Tibial nerve (tissue), 4 donors: ENCODE results near the gene MEIS2. TPM values are rescaled to one million over a fixed set of nuclear protein-coding genes. Genes with fewer than 3 reads are reported as not detected.

Experiments used
- DNase-seq, 2 donors: peaks; one replicate each; pipeline ENCODE4 v3.0.0-alpha.2; 2019; ENCODE audit warnings: low spot score in 2 of 2
- H3K27ac ChIP-seq, 4 donors: fragments of 200-600 bp; sonication (generic) in 3 of 4; one replicate each; pipeline ENCODE4 v1.5.1; 2017 to 2019; ENCODE audit warnings: mild to moderate bottlenecking in 1 of 4
- H3K27me3 ChIP-seq, 2 donors: fragments of 200-600 bp; sonication (generic) in 1 of 2; one replicate each; pipeline versions ENCODE4 v1.5.1 to v1.6.0; 2017 to 2019
- H3K36me3 ChIP-seq, 3 donors: fragments of 200-600 bp; sonication (generic); one replicate each; pipeline ENCODE4 v1.5.1; 2018 to 2019
- H3K4me1 ChIP-seq, 4 donors: fragments of 200-600 bp; sonication (generic) in 3 of 4; one replicate each; pipeline ENCODE4 v1.5.1; 2017 to 2019
- H3K4me3 ChIP-seq, 4 donors: fragments of 200-600 bp; sonication (generic) in 3 of 4; one replicate each; pipeline ENCODE4 v1.5.1; 2017 to 2019; ENCODE audit warnings: mild to moderate bottlenecking in 1 of 4, moderate library complexity in 1 of 4
- H3K9me3 ChIP-seq, 4 donors: fragments of 200-600 bp; sonication (generic) in 3 of 4; one replicate each; pipeline ENCODE4 v1.5.1; 2017 to 2019
- CTCF ChIP-seq, 5 experiments: fragments of 200-600 bp in 3 of 5; fragments of 450-650 bp in 2 of 5; sonication (generic) in 3 of 5; IDR thresholded peaks; one replicate each; pipeline ENCODE4 v1.5.1; 2016 to 2019; ENCODE audit warnings: antibody characterized with exemption in 5 of 5, mild to moderate bottlenecking in 3 of 5, moderate library complexity in 2 of 5
- EP300 ChIP-seq, 2 donors: sonication (generic); formaldehyde crosslinking; IDR thresholded peaks; one replicate each; pipeline ENCODE4 v1.6.1; 2017; ENCODE audit warnings: antibody characterized with exemption in 2 of 2, mild to moderate bottlenecking in 1 of 2
- POLR2A ChIP-seq, 2 donors: fragments of 450-650 bp; IDR thresholded peaks; one replicate each; pipeline ENCODE4 v1.6.1; 2017; ENCODE audit warnings: antibody characterized with exemption in 2 of 2, mild to moderate bottlenecking in 2 of 2, moderate library complexity in 2 of 2
- WGBS, 2 donors: methylation state at CpG; one replicate each; pipeline ENCODE4 v1.1.5; 2018; 5-methylcytosine and 5-hydroxymethylcytosine counted together
- total RNA-seq, 4 donors: library from RNA; depleted of rRNA; stranded (reverse); fragments of >200 nt; gene quantifications; one replicate each; pipeline ENCODE4 v1.1.0, GENCODE V29; 2016

MEIS2 gene
- total RNA-seq, 4 donors from 2014 or later: 9.4 to 15.7 (median 14.3) TPM

- Histone ChIP-seq H3K36me3 (peaks cover 0 to 6% (median 0%) of the 10 kb centered on the region in 3 donors), H3K9me3 (no peaks in the 10 kb centered on the region), H3K27ac (no peak overlapping the region), H3K27me3 (peaks cover 0 to 13% of the 10 kb centered on the region in 2 donors), H3K4me3 (no peak overlapping the region), H3K4me1 (peaks cover 0 to 9% (median 0%) of the 10 kb centered on the region in 4 donors)
- WGBS, 2 donors: 79 to 83% methylated on average over 3 of the region's 3 CpGs
- DNase-seq: no peak
- TF ChIP-seq POLR2A (IDR thresholded peaks at IDR 0.05) (no peak), EP300 (IDR thresholded peaks at IDR 0.05) (no peak), CTCF (IDR thresholded peaks at IDR 0.05) (no peak)
Measured at GRCh38 chr15:37084602-37085001, 15.7 kb downstream of the MEIS2 start.

- Histone ChIP-seq H3K27ac (no peak overlapping the region), H3K4me3 (no peak overlapping the region), H3K36me3 (peaks cover 0 to 6% (median 0%) of the 10 kb centered on the region in 3 donors), H3K9me3 (no peaks in the 10 kb centered on the region), H3K27me3 (peaks cover 0 to 11% of the 10 kb centered on the region in 2 donors), H3K4me1 (peaks cover 0 to 9% (median 0%) of the 10 kb centered on the region in 4 donors)
- no peak for DNase-seq
- TF ChIP-seq EP300 (IDR thresholded peaks at IDR 0.05) (no peak), CTCF (IDR thresholded peaks at IDR 0.05) (no peak), POLR2A (IDR thresholded peaks at IDR 0.05) (no peak)
- WGBS, 2 donors: 79 to 83% methylated on average over 6 of the region's 6 CpGs
Measured at GRCh38 chr15:37083610-37084009, 16.7 kb downstream of the MEIS2 start.

GRCh38 chr15:37081983-37082382 lies 18.4 kb downstream of the MEIS2 start:
- peaks cover 0 to 6% (median 0%) of the 10 kb centered on the region in 3 donors for H3K36me3 ChIP-seq
- no peak for TF ChIP-seq POLR2A (IDR thresholded peaks at IDR 0.05)
- no peak for TF ChIP-seq CTCF (IDR thresholded peaks at IDR 0.05)
- TF ChIP-seq EP300 (IDR thresholded peaks at IDR 0.05): no peak
- peaks cover 0 to 9% (median 0%) of the 10 kb centered on the region in 4 donors for H3K4me1 ChIP-seq
- H3K27me3 ChIP-seq: peaks cover 0 to 6% of the 10 kb centered on the region in 2 donors
- no peak overlapping the region for H3K27ac ChIP-seq
- DNase-seq: no peak
- no peaks in the 10 kb centered on the region for H3K9me3 ChIP-seq
- no peak overlapping the region for H3K4me3 ChIP-seq
- WGBS, 2 donors: 61 to 63% methylated on average over 5 of the region's 5 CpGs

DNA sequence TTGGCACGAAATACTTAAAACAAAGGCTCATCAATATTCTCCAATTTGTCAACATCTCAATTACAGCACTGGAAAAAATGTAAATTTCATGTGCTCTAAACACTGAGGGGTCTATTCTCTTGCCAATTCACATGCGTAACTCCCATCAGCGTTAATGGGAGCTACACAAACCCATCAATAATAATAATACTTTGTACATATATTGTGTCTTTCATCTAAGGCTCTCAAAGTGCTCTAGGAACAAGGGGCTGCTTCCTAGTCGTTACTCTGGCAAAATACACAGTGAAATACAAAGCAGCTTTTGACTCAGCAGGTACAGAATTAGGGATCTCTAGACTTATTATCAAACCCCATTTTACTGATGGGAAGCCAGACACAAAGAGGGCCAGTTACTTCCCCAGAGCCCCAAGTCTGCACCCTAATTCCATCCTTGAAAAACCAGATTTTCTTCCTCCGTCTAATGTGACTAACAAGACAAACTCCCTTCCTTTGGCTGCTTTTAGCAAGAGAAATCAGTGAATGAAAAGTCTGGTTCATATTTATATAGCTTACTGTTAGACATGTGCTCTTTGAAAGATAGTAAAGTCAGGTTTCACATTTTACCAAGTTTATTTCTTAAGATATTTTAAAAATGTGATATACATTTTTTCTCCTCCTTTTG lies 20.0 kb downstream of the MEIS2 start:
- peaks cover 0 to 6% (median 0%) of the 10 kb centered on the region in 3 donors for H3K36me3 ChIP-seq
- TF ChIP-seq POLR2A (IDR thresholded peaks at IDR 0.05): no peak
- no peak for TF ChIP-seq EP300 (IDR thresholded peaks at IDR 0.05)
- TF ChIP-seq CTCF (IDR thresholded peaks at IDR 0.05): no peak
- H3K27me3 ChIP-seq: peaks cover 0 to 6% of the 10 kb centered on the region in 2 donors
- DNase-seq: no peak
- no peak overlapping the region for H3K27ac ChIP-seq
- H3K4me1 ChIP-seq: peaks cover 0 to 9% (median 0%) of the 10 kb centered on the region in 4 donors
- H3K4me3 ChIP-seq: no peak overlapping the region
- H3K9me3 ChIP-seq: no peaks in the 10 kb centered on the region
- 42 to 52% methylated on average over 5 of the region's 5 CpGs for WGBS, 2 donors

DNA sequence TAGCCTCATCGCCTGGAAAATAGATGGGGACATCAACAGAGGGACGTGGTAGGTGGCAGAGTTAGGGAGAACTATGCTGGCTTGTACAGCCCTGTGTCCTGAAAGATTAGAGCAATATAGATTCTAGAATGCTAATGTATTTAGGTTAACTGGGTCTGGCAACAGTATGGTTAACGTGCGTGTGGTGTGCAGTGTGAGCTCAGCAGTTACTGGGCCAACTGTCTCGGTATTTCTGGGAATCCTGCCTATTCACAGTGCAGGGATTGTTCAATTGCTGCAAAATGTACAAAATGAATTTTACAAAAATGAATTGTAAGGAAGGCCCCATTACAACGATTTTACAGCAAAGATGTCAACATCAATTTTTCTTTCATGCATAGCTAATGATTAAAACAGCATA lies 20.6 kb downstream of the MEIS2 start:
- Histone ChIP-seq H3K36me3 (peaks cover 0 to 6% (median 0%) of the 10 kb centered on the region in 3 donors), H3K4me1 (peaks cover 0 to 9% (median 0%) of the 10 kb centered on the region in 4 donors), H3K27me3 (peaks cover 0 to 6% of the 10 kb centered on the region in 2 donors), H3K9me3 (no peaks in the 10 kb centered on the region), H3K27ac (no peak overlapping the region), H3K4me3 (no peak overlapping the region)
- TF ChIP-seq CTCF (IDR thresholded peaks at IDR 0.05): no peak
- no peak for TF ChIP-seq POLR2A (IDR thresholded peaks at IDR 0.05)
- no peak for TF ChIP-seq EP300 (IDR thresholded peaks at IDR 0.05)
- 33 to 43% methylated on average over 6 of the region's 6 CpGs for WGBS, 2 donors
- DNase-seq: no peak
